ELR (cell line): Measurements from ENCODE around the gene HP1BP3.
"Not testable (repeated sequence)": the region's sequence is repeated elsewhere in the genome, so short reads cannot be mapped to it uniquely, and the experiment has no call there.

Source experiments
- DNase-seq: peaks from one replicate; pipeline ENCODE4 v3.0.0-alpha.2; 2015; ENCODE audit warnings: low read depth

HP1BP3 gene, protein sequence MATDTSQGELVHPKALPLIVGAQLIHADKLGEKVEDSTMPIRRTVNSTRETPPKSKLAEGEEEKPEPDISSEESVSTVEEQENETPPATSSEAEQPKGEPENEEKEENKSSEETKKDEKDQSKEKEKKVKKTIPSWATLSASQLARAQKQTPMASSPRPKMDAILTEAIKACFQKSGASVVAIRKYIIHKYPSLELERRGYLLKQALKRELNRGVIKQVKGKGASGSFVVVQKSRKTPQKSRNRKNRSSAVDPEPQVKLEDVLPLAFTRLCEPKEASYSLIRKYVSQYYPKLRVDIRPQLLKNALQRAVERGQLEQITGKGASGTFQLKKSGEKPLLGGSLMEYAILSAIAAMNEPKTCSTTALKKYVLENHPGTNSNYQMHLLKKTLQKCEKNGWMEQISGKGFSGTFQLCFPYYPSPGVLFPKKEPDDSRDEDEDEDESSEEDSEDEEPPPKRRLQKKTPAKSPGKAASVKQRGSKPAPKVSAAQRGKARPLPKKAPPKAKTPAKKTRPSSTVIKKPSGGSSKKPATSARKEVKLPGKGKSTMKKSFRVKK

DNA sequence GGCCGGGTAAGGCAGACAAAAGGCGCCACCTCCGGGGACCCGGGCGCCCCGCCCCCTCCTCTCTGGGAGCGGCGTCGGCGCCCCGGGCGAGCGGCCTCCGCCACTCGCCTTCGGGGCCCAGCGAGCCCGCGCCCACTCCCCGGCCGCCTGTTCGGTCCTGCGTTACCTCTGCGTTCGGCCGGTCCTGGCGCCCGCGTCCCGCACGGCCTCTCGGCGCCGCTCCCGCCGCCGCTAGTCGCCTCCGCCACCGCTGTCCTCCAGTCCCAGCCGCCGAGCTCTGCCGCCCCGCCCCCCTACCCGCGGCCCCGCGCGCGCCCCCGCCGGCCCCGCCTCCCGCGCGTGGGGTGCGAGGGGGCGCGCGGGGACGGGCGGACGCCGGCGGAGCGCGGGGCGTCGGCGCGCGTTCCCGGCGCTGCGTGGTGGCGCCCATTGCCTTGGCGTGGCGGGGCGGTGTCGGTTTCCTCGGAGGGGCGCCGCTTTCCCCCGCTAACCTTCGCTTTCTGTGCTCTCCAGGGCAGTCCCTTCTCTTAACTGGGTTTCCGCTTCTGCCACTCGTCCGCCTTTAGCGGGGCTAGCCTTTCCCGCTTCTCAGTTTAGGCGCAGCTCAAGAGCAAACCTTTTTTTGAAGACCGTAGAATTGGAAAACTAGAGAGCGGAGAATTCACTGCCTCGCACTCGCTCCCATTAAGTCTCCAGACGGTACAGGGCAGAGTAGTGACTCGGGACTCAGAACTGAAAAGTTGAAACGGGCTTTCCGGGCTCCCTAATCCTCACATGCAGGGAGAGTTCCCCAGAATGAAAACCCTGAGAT, at the start of gene HP1BP3:
HP1BP3 (minus strand) TSS at position 279 of the 811 bp plus-strand sequence. CDS start 6,867 bp downstream, outside the sequence.
- DNase-seq, result peak; percentile 74

GRCh38 chr1:20836230-20836629, 49.1 kb upstream of the HP1BP3 start:
- no peak for DNase-seq

DNA sequence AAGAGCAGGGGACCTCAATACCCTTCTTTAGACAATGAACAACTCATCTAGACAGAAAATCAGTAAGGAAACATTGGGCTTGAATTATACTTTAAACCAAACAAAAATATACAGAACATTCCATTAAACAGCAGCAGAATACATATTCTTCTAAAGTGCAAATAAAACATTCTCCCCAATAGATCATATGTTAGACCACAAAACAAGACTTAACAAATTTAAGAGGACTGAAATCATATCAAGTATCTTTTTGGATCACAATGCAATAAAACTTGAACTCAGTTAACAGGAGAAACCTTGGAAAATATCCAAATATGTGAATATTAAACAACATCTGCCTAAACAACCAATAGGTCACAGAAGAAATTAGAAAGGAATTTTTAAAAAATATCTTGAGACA, 47.7 kb upstream of the HP1BP3 start:
- DNase-seq, result no peak

DNA sequence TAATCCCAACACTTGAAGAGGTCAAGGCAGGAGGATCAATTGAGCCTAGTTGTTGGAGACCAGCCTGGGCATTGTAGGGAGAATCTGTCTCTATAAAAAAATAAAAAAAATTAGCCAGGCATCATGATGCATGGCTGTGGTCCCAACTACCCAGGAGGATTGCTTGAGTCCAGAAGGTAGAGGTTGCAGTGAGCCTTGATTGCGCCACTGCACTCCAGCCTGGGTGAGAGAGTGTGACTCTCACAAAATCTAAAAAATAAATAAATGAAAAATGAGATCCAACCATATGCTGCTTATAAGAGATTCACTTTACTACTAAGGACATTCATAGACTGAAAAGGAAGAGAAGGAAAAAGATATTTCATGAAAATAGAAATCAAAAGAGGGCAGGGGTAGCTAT, 47.1 kb upstream of the HP1BP3 start:
- no peak for DNase-seq

DNA sequence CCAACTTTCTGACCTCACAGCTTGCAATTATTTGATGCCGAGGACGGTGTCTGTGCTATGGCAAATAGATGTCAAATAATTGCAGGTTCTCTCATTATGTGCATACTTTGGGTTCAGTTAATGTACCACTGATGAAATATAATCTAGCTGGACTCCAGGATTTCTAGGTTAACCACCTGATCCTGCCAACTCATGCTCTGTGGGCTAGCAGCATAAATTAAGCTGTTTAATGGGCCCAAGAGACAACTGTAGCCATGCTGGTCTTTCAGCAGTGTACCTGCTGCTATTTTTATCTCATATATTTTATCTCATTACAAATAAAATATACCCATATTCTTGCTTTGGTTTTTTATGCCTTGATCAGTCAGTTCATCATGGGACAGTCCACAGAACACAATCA, 43.3 kb upstream of the HP1BP3 start:
- no peak for DNase-seq

DNA sequence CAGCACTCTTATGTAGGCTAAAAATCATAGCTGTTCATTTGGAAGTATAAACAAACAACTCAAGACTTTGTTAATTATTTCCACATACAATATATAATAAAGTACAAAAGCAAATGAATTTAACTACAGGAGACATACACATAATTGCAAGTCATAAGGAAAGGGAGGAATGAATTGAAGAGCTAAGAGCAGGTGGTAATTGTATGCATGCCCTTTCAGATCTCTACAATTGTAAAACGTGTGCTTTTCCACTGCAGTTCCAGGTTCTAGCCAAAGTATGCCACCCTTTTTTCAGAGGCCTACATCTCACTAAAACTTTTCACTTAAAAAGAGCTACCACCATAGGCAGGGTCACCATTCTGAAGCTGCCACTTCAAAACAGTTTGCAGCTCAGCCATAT, 42.8 kb upstream of the HP1BP3 start:
- no peak for DNase-seq

- no peak for DNase-seq
These were observed 42.4 kb upstream of the HP1BP3 start for GRCh38 chr1:20829531-20829930.

- DNase-seq, result no peak
These were observed 36.7 kb upstream of the HP1BP3 start for GRCh38 chr1:20823845-20824244.

DNA sequence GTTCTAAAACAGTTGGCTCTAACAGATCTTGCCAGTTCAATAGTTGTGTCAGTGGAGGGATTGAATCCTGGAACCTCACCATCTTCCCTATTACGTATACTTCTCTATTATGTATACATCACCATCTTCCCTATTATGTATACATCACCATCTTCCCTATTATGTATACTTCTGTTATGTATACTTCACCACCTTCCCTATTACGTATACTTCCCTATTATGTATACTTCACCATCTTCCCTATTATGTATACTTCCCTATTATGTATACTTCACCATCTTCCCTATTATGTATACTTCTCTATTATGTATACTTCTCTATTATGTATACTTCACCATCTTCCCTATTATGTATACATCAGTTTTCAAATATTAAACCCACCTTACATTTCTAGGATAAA, 34.4 kb upstream of the HP1BP3 start:
- no peak for DNase-seq

DNA sequence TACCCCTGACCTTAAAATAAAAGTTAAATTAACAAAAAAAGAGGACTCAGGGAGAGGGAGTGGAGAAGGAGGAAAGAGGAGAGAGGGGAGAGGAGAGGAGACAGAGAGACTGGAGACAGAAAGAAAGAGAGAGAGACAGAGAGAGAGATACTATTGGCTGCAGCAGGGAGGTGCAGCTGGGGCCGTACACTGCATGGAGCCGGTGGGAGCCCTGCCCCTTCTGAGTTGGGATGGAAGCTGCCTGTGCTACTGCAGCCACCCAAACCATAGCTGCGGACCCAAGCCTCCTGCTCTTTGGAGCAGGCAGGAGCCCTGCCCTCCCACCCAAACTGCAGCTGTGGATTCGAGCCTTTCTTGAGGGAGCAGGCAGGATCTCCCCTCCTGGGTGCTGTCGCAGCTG, 32.7 kb upstream of the HP1BP3 start:
- DNase-seq, result no peak

GRCh38 chr1:20814534-20814871, 27.4 kb upstream of the HP1BP3 start:
- no peak for DNase-seq

DNA sequence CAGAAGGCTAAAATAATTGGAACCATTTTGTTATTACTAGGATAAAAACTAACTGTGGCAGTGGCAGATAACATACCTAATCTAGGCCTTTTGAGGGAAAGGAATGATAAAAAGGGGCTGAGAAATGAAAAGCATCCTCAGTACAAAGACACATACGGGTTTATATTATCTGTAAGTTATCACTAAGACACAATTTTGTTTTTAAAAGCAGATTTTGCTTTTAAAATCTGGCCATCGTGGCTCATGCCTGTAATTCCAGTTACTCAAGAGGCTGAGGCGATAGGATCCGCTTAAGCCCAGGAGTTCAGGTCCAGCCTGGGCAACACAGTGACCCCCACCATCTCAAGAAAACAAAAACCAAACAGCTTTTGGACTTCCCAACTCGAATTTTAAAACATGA, 24.8 kb upstream of the HP1BP3 start:
- DNase-seq, result no peak

GRCh38 chr1:20793236-20793635, 6.1 kb upstream of the HP1BP3 start:
- DNase-seq, result no peak

- peak; percentile 7 for DNase-seq
These were observed 5.1 kb upstream of the HP1BP3 start for GRCh38 chr1:20792196-20792595.

DNA sequence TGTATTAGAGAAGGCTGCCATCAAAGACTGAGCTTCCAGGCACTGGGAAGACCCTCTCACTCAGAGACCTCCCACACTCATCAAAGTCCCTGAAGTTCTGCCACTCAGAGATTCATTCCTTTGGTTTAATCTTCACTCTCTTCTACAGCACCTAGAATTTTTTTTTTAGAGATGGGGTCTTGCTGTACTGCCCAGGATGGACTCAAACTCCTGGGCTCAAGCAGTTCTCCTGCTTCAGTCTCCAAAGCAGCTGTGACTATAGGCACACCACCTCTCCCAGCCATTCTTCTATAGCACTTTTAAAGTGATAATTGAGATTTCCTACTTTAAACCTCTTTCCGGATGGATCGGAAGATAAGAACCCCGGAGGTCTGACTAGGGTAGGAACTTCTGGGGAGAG, 3.7 kb upstream of the HP1BP3 start:
- no peak for DNase-seq

DNA sequence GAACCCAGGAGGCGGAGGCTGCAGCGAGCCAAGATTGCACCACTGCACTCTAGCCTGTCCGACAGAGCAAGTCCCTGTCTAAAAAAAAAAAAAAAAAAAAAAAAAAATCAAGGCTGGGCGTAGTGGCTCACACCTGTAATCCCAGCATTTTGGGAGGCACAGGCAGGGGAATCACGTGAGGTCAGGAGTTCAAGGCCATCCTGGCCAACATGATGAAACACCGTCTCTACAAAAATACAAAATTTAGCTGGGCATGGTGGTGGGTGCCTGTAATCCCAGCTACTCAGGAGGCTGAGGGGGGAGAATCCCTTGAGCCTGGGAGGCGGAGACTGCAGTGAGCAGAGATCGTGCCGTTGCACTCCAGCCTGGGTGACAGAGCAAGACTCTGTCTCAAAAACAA, 2.5 kb upstream of the HP1BP3 start:
- DNase-seq, result not testable (repeated sequence)

- peak; percentile 65 for DNase-seq
These were observed 1.0 kb upstream of the HP1BP3 start for GRCh38 chr1:20787840-20788795.

DNA sequence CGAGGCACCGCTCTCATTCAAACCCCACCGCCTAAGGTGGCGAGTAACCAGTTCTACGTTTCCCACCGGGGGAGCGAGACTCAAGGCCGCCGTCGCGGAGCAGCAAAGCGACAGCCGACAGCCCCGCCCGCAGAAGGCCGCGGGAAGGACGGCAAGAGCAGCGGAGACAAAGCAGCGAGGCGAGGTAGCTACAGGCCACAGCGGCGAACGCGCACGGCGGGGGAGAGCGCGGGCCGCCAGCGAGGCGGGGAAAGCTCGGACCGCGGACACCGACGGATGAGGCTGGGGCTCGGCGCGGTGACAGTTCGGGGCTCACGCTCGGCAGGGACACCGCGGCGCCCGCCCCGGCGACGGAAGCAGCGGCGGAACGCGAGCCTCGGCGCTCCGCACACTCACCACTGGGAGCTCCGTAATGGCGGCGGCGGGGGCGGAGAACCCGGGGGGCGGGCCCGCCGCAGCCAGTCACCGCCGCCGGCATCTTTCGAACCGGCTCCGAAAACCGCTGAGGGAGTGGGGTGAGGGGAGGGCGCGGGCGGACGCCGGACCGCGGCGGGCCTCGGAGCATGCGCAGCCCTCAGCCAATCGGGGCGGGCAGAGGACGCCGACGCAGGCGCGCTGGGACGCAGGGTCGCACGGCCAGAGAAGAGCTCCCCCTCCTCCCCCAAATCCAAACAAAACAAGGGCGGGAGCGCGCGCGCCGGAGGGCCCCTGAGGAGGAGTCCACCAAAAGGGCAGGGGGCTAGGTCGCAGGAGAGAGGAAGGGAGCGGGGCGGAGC, 666 bp downstream of the HP1BP3 start:
- DNase-seq, result peak; percentile 92

- DNase-seq, result peak; percentile 31
These were observed 1.2 kb downstream of the HP1BP3 start for GRCh38 chr1:20785907-20786252.

DNA sequence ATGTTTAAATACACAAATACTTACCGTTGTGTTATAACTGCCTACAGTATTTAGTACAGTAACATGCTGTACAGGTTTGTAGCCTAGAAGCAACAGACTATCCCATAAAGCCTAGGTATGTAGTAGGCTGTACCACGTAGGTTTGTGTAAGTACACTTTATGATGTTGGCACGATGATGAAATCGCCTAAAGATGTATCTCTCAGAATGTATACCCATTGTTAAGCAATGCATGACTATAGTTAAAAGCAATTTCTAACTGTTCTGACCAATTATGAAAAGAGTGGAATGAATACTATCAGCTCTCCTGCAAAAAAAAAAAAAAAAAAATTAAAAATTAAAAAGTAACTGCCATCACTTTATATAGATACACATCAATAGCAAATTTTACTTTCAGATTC, 11.4 kb downstream of the HP1BP3 start:
- DNase-seq, result no peak

GRCh38 chr1:20771780-20772179, 15.3 kb downstream of the HP1BP3 start:
- no peak for DNase-seq
